GM21447 (cell line): ENCODE results near the gene PTCHD1.

Experiments
- ATAC-seq: cut with Tn5 transposase; IDR thresholded peaks from one replicate; pipeline ENCODE4 v1.9.1; 2021; ENCODE audit not compliant: unreplicated experiment

The PTCHD1 gene

GRCh38 chrX:23394421-23394820 is 59.8 kb downstream of the PTCHD1 start:
- no peak for ATAC-seq

- no peak for ATAC-seq
Observed at GRCh38 chrX:23396263-23396662, 61.6 kb downstream of the PTCHD1 start.

GRCh38 chrX:23398570-23398969 is 63.9 kb downstream of the PTCHD1 start:
- ATAC-seq: no peak

- no peak for ATAC-seq
Observed at GRCh38 chrX:23403849-23404248, 69.2 kb downstream of the PTCHD1 start.

GRCh38 chrX:23422912-23423311 is 88.3 kb downstream of the PTCHD1 start:
- ATAC-seq: no peak

- no peak for ATAC-seq
Observed at GRCh38 chrX:23434356-23434884, 99.8 kb downstream of the PTCHD1 start.

- no peak for ATAC-seq
Observed at GRCh38 chrX:23435108-23435507, 100.5 kb downstream of the PTCHD1 start.

GRCh38 chrX:23435575-23435974 is 100.9 kb downstream of the PTCHD1 start:
- no peak for ATAC-seq

- ATAC-seq: no peak
Observed at GRCh38 chrX:23436875-23437274, 102.2 kb downstream of the PTCHD1 start.

- ATAC-seq: no peak
Observed at GRCh38 chrX:23451266-23451665, 116.6 kb downstream of the PTCHD1 start.
